ENCODE data around the gene GPR17. TPM values are rescaled to one million over a fixed set of nuclear protein-coding genes. Genes with fewer than 3 reads are reported as not detected.

GPR17 gene
- total RNA-seq, 1 donor from 2014 or later, result not detected

DNA sequence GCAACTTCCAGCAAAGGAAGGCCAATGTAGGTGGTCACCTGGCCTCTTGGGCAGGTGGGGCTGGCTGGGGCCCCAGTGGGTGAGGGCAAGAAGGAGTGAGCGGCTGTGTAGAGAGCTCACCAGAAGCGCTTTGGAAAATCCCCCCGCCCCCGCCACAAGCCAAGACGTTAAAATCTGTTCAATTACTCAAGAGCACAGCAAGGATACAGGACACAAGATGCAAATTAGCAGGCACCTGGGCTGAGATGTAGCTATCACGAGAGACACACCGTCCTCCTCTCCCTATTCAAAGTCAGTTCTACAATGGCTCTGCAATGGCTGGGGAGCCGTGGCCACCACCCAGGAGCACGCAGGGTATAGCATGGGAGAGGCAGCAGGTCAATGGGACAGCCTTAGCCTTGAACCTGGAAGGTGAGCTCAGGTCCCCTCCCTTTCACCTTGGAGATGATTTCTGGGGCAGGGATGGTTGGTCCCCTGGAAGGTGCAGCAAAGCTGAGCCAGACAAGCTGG is 38.5 kb upstream of the GPR17 start:
- peaks cover 10% of the 10 kb centered on the region for H3K4me1 Mint-ChIP-seq (ENCODE audit: unreplicated experiment)
- TF ChIP-seq, protein P1, sequence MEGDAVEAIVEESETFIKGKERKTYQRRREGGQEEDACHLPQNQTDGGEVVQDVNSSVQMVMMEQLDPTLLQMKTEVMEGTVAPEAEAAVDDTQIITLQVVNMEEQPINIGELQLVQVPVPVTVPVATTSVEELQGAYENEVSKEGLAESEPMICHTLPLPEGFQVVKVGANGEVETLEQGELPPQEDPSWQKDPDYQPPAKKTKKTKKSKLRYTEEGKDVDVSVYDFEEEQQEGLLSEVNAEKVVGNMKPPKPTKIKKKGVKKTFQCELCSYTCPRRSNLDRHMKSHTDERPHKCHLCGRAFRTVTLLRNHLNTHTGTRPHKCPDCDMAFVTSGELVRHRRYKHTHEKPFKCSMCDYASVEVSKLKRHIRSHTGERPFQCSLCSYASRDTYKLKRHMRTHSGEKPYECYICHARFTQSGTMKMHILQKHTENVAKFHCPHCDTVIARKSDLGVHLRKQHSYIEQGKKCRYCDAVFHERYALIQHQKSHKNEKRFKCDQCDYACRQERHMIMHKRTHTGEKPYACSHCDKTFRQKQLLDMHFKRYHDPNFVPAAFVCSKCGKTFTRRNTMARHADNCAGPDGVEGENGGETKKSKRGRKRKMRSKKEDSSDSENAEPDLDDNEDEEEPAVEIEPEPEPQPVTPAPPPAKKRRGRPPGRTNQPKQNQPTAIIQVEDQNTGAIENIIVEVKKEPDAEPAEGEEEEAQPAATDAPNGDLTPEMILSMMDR (IDR thresholded peaks at IDR 0.05), result no peak
- no peaks in the 10 kb centered on the region for H3K27me3 Mint-ChIP-seq (ENCODE audit: unreplicated experiment)
- no peak overlapping the region for H3K4me3 Mint-ChIP-seq (ENCODE audit: unreplicated experiment)
- no peaks in the 10 kb centered on the region for H3K9me3 Mint-ChIP-seq (ENCODE audit: unreplicated experiment)
- no peak overlapping the region for H3K27ac Mint-ChIP-seq (ENCODE audit: unreplicated experiment)
- peak; percentile 81 for DNase-seq (ENCODE audit: extremely low spot score, unreplicated experiment)
- H3K36me3 Mint-ChIP-seq (ENCODE audit: unreplicated experiment), result no peaks in the 10 kb centered on the region

DNA sequence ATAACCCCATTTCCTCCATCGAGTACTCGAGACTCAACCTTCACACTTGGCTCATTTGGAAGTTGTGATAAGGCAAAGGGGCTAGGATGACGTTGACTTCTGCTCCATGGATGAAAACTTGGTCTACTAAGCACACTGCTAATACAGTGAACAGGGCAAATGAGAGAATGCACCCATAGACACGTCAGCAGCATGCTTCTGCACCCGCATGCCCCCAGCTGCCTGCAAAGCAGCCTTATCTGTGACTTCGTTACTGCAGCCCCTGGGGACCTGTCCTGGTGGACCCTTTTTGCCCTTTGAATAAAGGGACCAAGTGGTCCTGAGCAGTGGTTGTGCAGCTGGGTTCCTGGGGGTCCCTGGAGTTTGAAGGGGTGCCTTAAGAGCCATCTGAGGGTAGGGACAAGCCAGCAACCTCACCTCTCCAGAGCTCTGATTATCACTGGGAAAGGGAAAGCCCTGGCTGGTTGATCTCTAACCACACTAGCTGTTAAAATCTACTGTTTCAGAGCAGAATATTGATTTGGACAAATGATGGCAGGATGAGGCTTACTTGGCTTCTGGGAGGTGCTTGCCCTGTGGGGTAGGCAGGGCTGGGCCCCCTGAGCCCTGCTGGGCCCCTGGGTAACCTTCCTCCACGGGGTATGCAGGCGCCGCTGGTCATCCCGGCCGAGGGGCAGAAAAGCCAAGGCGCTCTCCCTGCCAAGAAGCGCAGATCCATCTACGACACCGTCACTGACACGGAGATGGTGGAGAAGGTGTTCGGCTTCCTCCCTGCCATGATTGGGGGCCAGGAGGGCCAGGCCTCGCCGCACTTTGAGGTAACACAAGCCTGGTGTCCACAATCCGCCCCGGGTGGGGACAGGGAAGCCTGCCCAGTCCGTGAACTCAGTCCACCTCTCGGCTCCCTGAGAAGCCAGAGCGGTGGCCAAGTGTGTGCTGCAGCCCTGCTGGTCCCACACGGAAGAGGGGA is 37.6 kb upstream of the GPR17 start:
- no peaks in the 10 kb centered on the region for H3K27me3 Mint-ChIP-seq (ENCODE audit: unreplicated experiment)
- peaks cover 10% of the 10 kb centered on the region for H3K4me1 Mint-ChIP-seq (ENCODE audit: unreplicated experiment)
- H3K27ac Mint-ChIP-seq (ENCODE audit: unreplicated experiment), result no peak overlapping the region
- DNase-seq (ENCODE audit: extremely low spot score, unreplicated experiment), result peak; percentile 46
- TF ChIP-seq, protein P1 (IDR thresholded peaks at IDR 0.05), result no peak
- H3K9me3 Mint-ChIP-seq (ENCODE audit: unreplicated experiment), result peaks cover 5% of the 10 kb centered on the region
- H3K36me3 Mint-ChIP-seq (ENCODE audit: unreplicated experiment), result peaks cover 3% of the 10 kb centered on the region
- no peak overlapping the region for H3K4me3 Mint-ChIP-seq (ENCODE audit: unreplicated experiment)

DNA sequence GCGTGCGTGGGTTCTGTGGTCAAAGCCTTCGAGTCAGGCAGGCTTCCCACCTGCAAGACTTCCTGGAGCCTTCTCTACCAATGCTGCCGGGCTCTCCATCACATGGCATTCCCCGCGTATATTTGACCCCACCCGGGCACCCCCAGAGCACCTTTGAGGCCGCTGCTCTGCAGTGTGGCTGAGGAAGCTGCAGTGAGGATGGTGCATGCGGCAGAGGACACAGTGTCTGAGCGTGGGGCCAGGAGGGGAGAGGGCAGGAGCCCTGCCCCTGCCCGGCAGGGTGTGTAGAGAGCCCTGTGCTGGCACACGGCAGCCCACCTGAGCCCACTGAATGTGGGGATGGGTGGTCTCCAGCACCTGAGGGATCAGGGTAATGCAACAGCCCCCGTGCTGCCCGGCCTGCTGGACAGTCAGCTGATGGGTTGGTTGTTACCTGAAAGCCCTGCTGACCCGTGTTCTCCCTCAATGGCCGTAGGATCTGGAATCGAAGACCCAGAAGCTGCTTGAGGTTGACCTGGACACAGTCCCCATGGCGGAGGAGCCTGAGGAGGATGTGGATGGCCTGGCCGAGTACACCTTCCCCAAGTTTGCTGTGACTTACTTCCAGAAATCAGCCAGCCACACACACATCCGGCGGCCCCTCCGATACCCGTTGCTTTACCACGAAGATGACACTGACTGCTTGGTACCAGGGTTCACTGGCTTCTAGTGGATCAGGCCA is 36.8 kb upstream of the GPR17 start:
- Mint-ChIP-seq H3K27me3 (ENCODE audit: unreplicated experiment) (no peaks in the 10 kb centered on the region), H3K9me3 (ENCODE audit: unreplicated experiment) (peaks cover 13% of the 10 kb centered on the region), H3K27ac (ENCODE audit: unreplicated experiment) (no peak overlapping the region), H3K36me3 (ENCODE audit: unreplicated experiment) (peaks cover 3% of the 10 kb centered on the region), H3K4me3 (ENCODE audit: unreplicated experiment) (no peak overlapping the region), H3K4me1 (ENCODE audit: unreplicated experiment) (peaks cover 10% of the 10 kb centered on the region)
- TF ChIP-seq, protein P1 (IDR thresholded peaks at IDR 0.05), result no peak
- DNase-seq (ENCODE audit: extremely low spot score, unreplicated experiment), result peak; percentile 83

DNA sequence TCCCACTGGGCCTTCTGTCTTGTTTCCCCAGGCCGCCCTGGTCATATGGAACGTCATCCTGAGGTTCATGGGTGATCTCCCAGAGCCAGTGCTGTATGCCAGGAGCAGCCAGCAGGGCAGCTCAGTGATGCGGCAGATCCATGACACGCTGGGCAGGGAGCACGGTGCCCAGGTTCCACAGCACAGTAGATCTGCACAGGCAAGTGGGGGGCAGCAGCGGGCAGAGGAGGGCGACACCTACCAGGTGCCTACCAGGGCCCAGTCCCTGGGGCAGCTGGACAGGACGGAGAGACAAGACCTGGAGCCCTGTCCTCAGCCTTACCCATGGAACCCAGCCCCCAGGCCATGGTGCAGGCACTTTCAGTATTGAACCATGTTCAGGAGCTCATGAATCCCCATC is 36.1 kb upstream of the GPR17 start:
- Mint-ChIP-seq H3K4me1 (ENCODE audit: unreplicated experiment) (peaks cover 10% of the 10 kb centered on the region), H3K9me3 (ENCODE audit: unreplicated experiment) (peaks cover 13% of the 10 kb centered on the region), H3K27ac (ENCODE audit: unreplicated experiment) (no peak overlapping the region), H3K36me3 (ENCODE audit: unreplicated experiment) (peaks cover 3% of the 10 kb centered on the region), H3K27me3 (ENCODE audit: unreplicated experiment) (no peaks in the 10 kb centered on the region), H3K4me3 (ENCODE audit: unreplicated experiment) (no peak overlapping the region)
- TF ChIP-seq, protein P1 (IDR thresholded peaks at IDR 0.05), result no peak
- DNase-seq (ENCODE audit: extremely low spot score, unreplicated experiment), result peak; percentile 83

DNA sequence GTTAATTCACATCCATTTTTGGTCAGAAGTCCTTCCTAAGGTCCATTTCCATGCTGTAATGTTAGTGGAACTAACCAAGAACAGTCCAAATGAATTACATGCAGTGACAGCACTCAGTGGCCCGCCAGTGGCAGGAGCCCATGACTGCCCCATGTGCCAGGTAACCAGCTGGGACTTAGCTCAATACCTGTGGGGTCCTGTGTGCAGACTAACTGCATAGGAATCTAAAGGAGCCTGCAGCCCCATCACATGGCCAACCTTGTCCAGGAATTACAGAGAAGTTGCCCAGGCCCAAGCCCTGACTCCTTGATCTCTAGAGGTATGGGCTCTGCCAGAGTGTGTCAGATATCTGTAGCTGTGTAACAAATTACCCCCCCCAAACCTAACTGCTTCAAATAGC is 35.4 kb upstream of the GPR17 start:
- H3K27ac Mint-ChIP-seq (ENCODE audit: unreplicated experiment), result no peak overlapping the region
- DNase-seq (ENCODE audit: extremely low spot score, unreplicated experiment), result peak; percentile 38
- TF ChIP-seq, protein P1 (IDR thresholded peaks at IDR 0.05), result no peak
- H3K4me1 Mint-ChIP-seq (ENCODE audit: unreplicated experiment), result peaks cover 7% of the 10 kb centered on the region
- H3K9me3 Mint-ChIP-seq (ENCODE audit: unreplicated experiment), result peaks cover 13% of the 10 kb centered on the region
- H3K27me3 Mint-ChIP-seq (ENCODE audit: unreplicated experiment), result no peaks in the 10 kb centered on the region
- H3K4me3 Mint-ChIP-seq (ENCODE audit: unreplicated experiment), result no peak overlapping the region
- peaks cover 3% of the 10 kb centered on the region for H3K36me3 Mint-ChIP-seq (ENCODE audit: unreplicated experiment)

Data from osteocyte (in vitro differentiated cells).